ENCODE measurements around the gene DDX56. TPM values are rescaled to one million over a fixed set of nuclear protein-coding genes. Genes with fewer than 3 reads are reported as not detected.

The DDX56 gene
- total RNA-seq, 1 experiment from 2014 or later, result 83.1 TPM

GRCh38 chr7:44561481-44561880, 12.2 kb downstream of the DDX56 start:
- no peak for TF ChIP-seq NFATC4 (CRISPR knock-in tag; IDR thresholded peaks at IDR 0.05)
- no peak for TF ChIP-seq GRHL2 (CRISPR knock-in tag; IDR thresholded peaks at IDR 0.05; ENCODE audit: insufficient replicate concordance, severe bottlenecking)
- no peak for TF ChIP-seq PREB (CRISPR knock-in tag; IDR thresholded peaks at IDR 0.05; ENCODE audit: borderline replicate concordance)
- TF ChIP-seq ZNF532 (CRISPR knock-in tag; IDR thresholded peaks at IDR 0.05; ENCODE audit: borderline replicate concordance), result no peak
- TF ChIP-seq MYBL2 (CRISPR knock-in tag; IDR thresholded peaks at IDR 0.05), result no peak
- no peak for TF ChIP-seq RORB (CRISPR knock-in tag; IDR thresholded peaks at IDR 0.05)
- TF ChIP-seq, protein P1, sequence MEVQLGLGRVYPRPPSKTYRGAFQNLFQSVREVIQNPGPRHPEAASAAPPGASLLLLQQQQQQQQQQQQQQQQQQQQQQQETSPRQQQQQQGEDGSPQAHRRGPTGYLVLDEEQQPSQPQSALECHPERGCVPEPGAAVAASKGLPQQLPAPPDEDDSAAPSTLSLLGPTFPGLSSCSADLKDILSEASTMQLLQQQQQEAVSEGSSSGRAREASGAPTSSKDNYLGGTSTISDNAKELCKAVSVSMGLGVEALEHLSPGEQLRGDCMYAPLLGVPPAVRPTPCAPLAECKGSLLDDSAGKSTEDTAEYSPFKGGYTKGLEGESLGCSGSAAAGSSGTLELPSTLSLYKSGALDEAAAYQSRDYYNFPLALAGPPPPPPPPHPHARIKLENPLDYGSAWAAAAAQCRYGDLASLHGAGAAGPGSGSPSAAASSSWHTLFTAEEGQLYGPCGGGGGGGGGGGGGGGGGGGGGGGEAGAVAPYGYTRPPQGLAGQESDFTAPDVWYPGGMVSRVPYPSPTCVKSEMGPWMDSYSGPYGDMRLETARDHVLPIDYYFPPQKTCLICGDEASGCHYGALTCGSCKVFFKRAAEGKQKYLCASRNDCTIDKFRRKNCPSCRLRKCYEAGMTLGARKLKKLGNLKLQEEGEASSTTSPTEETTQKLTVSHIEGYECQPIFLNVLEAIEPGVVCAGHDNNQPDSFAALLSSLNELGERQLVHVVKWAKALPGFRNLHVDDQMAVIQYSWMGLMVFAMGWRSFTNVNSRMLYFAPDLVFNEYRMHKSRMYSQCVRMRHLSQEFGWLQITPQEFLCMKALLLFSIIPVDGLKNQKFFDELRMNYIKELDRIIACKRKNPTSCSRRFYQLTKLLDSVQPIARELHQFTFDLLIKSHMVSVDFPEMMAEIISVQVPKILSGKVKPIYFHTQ (CRISPR knock-in tag; IDR thresholded peaks at IDR 0.05), result no peak
- no peak for TF ChIP-seq IRF1 (CRISPR knock-in tag; IDR thresholded peaks at IDR 0.05)
- TF ChIP-seq, protein P2, sequence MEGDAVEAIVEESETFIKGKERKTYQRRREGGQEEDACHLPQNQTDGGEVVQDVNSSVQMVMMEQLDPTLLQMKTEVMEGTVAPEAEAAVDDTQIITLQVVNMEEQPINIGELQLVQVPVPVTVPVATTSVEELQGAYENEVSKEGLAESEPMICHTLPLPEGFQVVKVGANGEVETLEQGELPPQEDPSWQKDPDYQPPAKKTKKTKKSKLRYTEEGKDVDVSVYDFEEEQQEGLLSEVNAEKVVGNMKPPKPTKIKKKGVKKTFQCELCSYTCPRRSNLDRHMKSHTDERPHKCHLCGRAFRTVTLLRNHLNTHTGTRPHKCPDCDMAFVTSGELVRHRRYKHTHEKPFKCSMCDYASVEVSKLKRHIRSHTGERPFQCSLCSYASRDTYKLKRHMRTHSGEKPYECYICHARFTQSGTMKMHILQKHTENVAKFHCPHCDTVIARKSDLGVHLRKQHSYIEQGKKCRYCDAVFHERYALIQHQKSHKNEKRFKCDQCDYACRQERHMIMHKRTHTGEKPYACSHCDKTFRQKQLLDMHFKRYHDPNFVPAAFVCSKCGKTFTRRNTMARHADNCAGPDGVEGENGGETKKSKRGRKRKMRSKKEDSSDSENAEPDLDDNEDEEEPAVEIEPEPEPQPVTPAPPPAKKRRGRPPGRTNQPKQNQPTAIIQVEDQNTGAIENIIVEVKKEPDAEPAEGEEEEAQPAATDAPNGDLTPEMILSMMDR (IDR thresholded peaks at IDR 0.05), result no peak
- no peak for TF ChIP-seq ZNF138 (CRISPR knock-in tag; conservative IDR thresholded peaks at IDR 0.05)
- no peak for TF ChIP-seq TP53 (CRISPR knock-in tag; IDR thresholded peaks at IDR 0.05)
- TF ChIP-seq E2F1 (CRISPR knock-in tag; IDR thresholded peaks at IDR 0.05), result no peak
- Mint-ChIP-seq H3K27me3 (ENCODE audit: low read depth) (no peaks in the 10 kb centered on the region), H3K4me1 (no peaks in the 10 kb centered on the region), H3K36me3 (peaks cover 14% of the 10 kb centered on the region), H3K27ac (no peak overlapping the region), H3K4me3 (no peak overlapping the region), H3K9me3 (no peaks in the 10 kb centered on the region)
- DNase-seq (ENCODE audit: low spot score) (no peak), ATAC-seq (no peak)
- POLR2A ChIA-PET, result no interaction called here
- CTCF ChIA-PET, result interaction anchor here (0.9 to 2.1 kb wide), 3 partner anchors 27 to 213 kb away, joined by 3 to 6 read pairs (median 4); no protein-coding TSS in a partner anchor

- DNase-seq (ENCODE audit: low spot score) (no peak), ATAC-seq (no peak)
- ChIA-PET POLR2A (no interaction called here), CTCF (interaction anchor here (0.5 to 0.7 kb wide), 2 partner anchors 130 to 338 kb away, joined by 3 read pairs; no protein-coding TSS in a partner anchor)
- H3K27me3 Mint-ChIP-seq (ENCODE audit: low read depth), result no peaks in the 10 kb centered on the region
- no peak overlapping the region for H3K4me3 Mint-ChIP-seq
- H3K4me1 Mint-ChIP-seq, result no peaks in the 10 kb centered on the region
- H3K27ac Mint-ChIP-seq, result no peak overlapping the region
- H3K9me3 Mint-ChIP-seq, result no peaks in the 10 kb centered on the region
- peaks cover 2% of the 10 kb centered on the region; the same call in 1 of the 2 replicates for H3K36me3 Mint-ChIP-seq
- TF ChIP-seq ZNF512 (CRISPR knock-in tag; IDR thresholded peaks at IDR 0.05; ENCODE audit: borderline replicate concordance) (no peak), SMAD3 (CRISPR knock-in tag; IDR thresholded peaks at IDR 0.05; ENCODE audit: borderline replicate concordance) (no peak)
Measured at GRCh38 chr7:44559485-44559884, 14.2 kb downstream of the DDX56 start.

All from WTC11 (cell line).